Cardiac atrium fibroblast (primary cell): ENCODE measurements around the gene CORO7. TPM values are rescaled to one million over a fixed set of nuclear protein-coding genes. Genes with fewer than 3 reads are reported as not detected.

Experiments
- total RNA-seq: library from RNA; depleted of rRNA; stranded (reverse); fragments of >200 nt; gene quantifications from 2 replicates; pipeline ENCODE4 v1.2.3, GENCODE V29; 2015

Gene CORO7
- 20.0 and 20.7 TPM in 2 replicates for total RNA-seq

GRCh38 chr16:4416200-4417032 is at the start of gene CORO7:
Gene CORO7 (minus strand): TSS chr16:4416596. CDS start chr16:4416518, 78 bp downstream.

GRCh38 chr16:4425378-4426020 is 9.1 kb upstream of the CORO7 start, which contains the start of gene DNAJA3:
Gene DNAJA3 (plus strand): TSS chr16:4425868. CDS start chr16:4425882, 14 bp downstream.

GRCh38 chr16:4371357-4372000 is 44.9 kb downstream of the CORO7 start, which contains the start of gene VASN:
Gene VASN (plus strand): TSS chr16:4371848. CDS start chr16:4380878, 9,030 bp downstream.

GRCh38 chr16:4350787-4351659 is 65.4 kb downstream of the CORO7 start, which contains the start of gene PAM16:
Gene PAM16 (minus strand): TSS chr16:4351321. CDS start chr16:4351234, 87 bp downstream.

GRCh38 chr16:4315186-4316107 is 100.9 kb downstream of the CORO7 start, which contains the start of gene GLIS2:
Gene GLIS2 (plus strand): TSS chr16:4316067. CDS start chr16:4332281, 16,214 bp downstream.

Other genes starting within 250 kb of the CORO7 start
- gene SRL, start 174.5 kb downstream of the CORO7 start, total RNA-seq, result not detected in 2 replicates
- 0.18 and 1.9 TPM in 2 replicates for gene TFAP4, start 143.6 kb downstream of the CORO7 start, total RNA-seq
- gene GLIS2, start 100.5 kb downstream of the CORO7 start, total RNA-seq, result 5.4 and 6.5 TPM in 2 replicates
- gene PAM16, start 65.3 kb downstream of the CORO7 start, total RNA-seq, result 50.9 and 53.5 TPM in 2 replicates
- 123 and 139 TPM in 2 replicates for gene VASN, start 44.7 kb downstream of the CORO7 start, total RNA-seq
- 33.2 TPM in 2 replicates for gene DNAJA3, start 9.3 kb upstream of the CORO7 start, total RNA-seq
- gene NMRAL1, start 58.0 kb upstream of the CORO7 start, total RNA-seq, result 52.5 and 66.6 TPM in 2 replicates
- gene HMOX2, start 59.8 kb upstream of the CORO7 start, total RNA-seq, result 61.4 and 100 TPM in 2 replicates
- gene CDIP1, start 122.2 kb upstream of the CORO7 start, total RNA-seq, result 22.9 and 23.8 TPM in 2 replicates
- gene C16orf96, start 139.7 kb upstream of the CORO7 start, total RNA-seq, result not detected in 2 replicates
- 5.7 and 17.0 TPM in 2 replicates for gene UBALD1, start 198.3 kb upstream of the CORO7 start, total RNA-seq
- gene MGRN1, start 208.2 kb upstream of the CORO7 start, total RNA-seq, result 21.9 and 23.3 TPM in 2 replicates